Renal cortex interstitium (tissue), 11 donors: Measurements from ENCODE around the gene CRK. TPM values are rescaled to one million over a fixed set of nuclear protein-coding genes. Genes with fewer than 3 reads are reported as not detected.
"Not testable (repeated sequence)": the region's sequence is repeated elsewhere in the genome, so short reads cannot be mapped to it uniquely, and the experiment has no call there.

Experiments
- DNase-seq, 11 donors: peaks; one replicate each; pipeline ENCODE4 v3.0.0-alpha.2; 2013; ENCODE audit warnings: low read depth in 9 of 11, low spot score in 4 of 11; ENCODE audit errors: extremely low read depth in 1 of 11
- polyA plus RNA-seq, 3 donors: library from polyadenylated mRNA; unstranded; fragments of 120-200 nt; gene quantifications; one replicate each; pipeline ENCODE4 v1.2.1, GENCODE V29; 2013; ENCODE audit not compliant: insufficient read length in 3 of 3

The CRK gene
- polyA plus RNA-seq, 3 donors = 55.6 to 63.7 (median 60.4) TPM

GRCh38 chr17:1449412-1449967 is 6.5 kb downstream of the CRK start:
- DNase-seq = no peak

- DNase-seq = no peak
Observed at GRCh38 chr17:1447052-1447451, 9.0 kb downstream of the CRK start.

GRCh38 chr17:1446201-1446600 is 9.8 kb downstream of the CRK start:
- DNase-seq = no peak

GRCh38 chr17:1445695-1446094 is 10.3 kb downstream of the CRK start:
- not testable (repeated sequence) for DNase-seq

GRCh38 chr17:1442721-1443120 is 13.3 kb downstream of the CRK start:
- not testable (repeated sequence) for DNase-seq

GRCh38 chr17:1442187-1442586 is 13.8 kb downstream of the CRK start:
- no peak for DNase-seq

GRCh38 chr17:1440921-1441320 is 15.1 kb downstream of the CRK start:
- DNase-seq = no peak

- no peak for DNase-seq
Observed at GRCh38 chr17:1438593-1439083, 17.4 kb downstream of the CRK start.

- no peak for DNase-seq
Observed at GRCh38 chr17:1435326-1435725, 20.7 kb downstream of the CRK start.

GRCh38 chr17:1434150-1434549 is 21.9 kb downstream of the CRK start:
- DNase-seq = no peak

- DNase-seq = no peak
Observed at GRCh38 chr17:1431631-1432104, 24.4 kb downstream of the CRK start.

GRCh38 chr17:1423456-1424135 is 32.4 kb downstream of the CRK start:
- no peak for DNase-seq

- peak in 7 of 11 donors; percentile 29 to 75 (median 50) for DNase-seq
Observed at GRCh38 chr17:1422885-1423284, 33.1 kb downstream of the CRK start.

- no peak for DNase-seq
Observed at GRCh38 chr17:1421470-1421869, 34.6 kb downstream of the CRK start.

- no peak for DNase-seq
Observed at GRCh38 chr17:1420981-1421380, 35.1 kb downstream of the CRK start.

- DNase-seq = no peak
Observed at GRCh38 chr17:1420163-1420562, 35.9 kb downstream of the CRK start.

GRCh38 chr17:1418476-1418875 is 37.6 kb downstream of the CRK start:
- not testable (repeated sequence) for DNase-seq

GRCh38 chr17:1416414-1416813 is 39.6 kb downstream of the CRK start:
- DNase-seq = no peak

GRCh38 chr17:1414634-1415033 is 41.4 kb downstream of the CRK start:
- no peak for DNase-seq

- no peak for DNase-seq
Observed at GRCh38 chr17:1414001-1414574, 41.9 kb downstream of the CRK start.
